GM18951 (cell line): ENCODE results near the gene EEPD1.
"Not testable (repeated sequence)": the region's sequence is repeated elsewhere in the genome, so short reads cannot be mapped to it uniquely, and the experiment has no call there.

Source experiments
- POLR2A ChIP-seq: IDR thresholded peaks from 4 replicates; pipeline ENCODE4 v1.6.1; 2011; ENCODE audit warnings: mild to moderate bottlenecking; ENCODE audit not compliant: insufficient read length, insufficient read depth; ENCODE audit errors: extremely low read depth
- in situ Hi-C: fragments of 300-500 bp; cut with MboI; formaldehyde crosslinking; loops from one replicate; pipeline ENCODE4 v1.12.0; 2022; ENCODE audit warnings: low sequenced_read_pairs, mixed read lengths, inconsistent platforms; ENCODE audit not compliant: unreplicated experiment

Gene EEPD1

DNA sequence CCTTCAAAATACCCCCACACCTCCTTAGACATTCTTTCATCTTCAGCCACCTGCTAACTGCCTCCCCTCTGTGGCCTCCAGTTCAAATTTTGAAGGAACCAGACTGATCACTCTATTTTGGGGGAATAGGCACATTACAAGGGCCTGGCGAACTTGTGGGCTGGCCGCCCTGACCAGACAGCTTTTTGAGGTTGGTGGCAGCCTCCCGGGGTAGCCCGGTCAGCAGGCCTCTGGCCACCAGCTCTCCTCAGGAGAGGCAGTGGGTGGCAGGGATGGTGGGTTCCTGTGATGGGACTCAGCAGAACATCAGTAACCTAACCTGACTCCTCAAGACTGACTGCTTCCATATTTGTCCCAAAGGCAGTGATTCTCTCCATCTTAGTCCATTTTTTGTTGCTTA, 17.4 kb upstream of the EEPD1 start:
- TF ChIP-seq POLR2A: no peak
- in situ Hi-C loops: no loop called here

DNA sequence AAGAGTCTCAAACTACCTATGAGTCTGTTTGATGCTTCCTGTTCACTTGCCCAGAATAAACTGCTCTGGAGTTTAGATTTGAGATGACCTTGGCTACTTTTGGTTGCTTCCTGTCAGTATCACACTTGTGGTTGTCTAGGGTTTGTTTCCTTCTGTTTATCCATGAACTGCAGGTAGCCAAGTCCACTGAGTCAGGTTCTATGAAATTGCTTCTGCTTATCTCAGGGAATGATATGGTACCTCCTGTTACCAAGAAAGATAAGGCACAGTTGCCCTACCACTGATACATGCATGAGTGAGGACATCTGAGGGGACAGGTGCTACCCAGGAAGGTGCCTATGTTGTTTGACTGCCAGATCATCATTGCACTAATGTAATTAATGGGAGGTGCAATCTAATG, 15.8 kb upstream of the EEPD1 start:
- no peak for TF ChIP-seq POLR2A
- in situ Hi-C loops: no loop called here

DNA sequence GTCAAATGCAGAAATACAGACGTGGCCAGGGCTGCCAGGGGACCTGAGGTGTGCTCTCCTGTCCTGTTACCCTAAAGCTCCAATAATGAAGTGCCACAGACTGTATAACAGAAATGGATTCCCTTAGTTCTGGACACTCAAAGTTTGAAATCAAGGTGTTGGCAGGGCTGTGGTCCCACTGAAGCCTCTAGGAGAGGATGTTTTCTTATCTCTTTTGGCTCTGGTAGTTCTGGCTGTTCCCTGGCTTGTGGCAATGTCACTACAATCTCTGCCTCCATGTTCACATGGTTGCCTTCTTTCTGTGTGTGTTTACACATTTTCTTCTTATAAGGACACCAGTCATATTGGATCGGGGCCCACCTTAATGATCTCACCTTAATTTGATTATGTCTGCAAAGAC, 15.3 kb upstream of the EEPD1 start:
- in situ Hi-C loops: no loop called here
- no peak for TF ChIP-seq POLR2A

DNA sequence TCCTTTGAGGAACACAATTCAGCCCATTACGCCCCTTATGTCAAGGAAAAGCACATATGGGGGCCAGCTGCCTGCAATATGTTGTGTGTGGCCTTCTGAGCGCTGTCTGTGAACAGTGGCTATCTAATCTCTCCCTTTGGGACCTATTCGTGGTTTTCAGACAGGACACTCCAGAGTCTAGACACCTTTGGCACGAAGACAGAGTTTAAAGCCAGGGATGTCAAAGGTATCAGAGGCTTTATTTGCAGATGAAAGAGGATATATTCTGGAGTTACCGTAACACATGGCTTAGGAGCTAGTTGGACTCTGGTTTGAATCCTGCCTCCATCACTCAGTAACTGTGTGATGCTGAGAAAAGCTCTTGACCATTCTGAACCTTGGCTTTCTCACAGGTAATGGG, 14.8 kb upstream of the EEPD1 start:
- no peak for TF ChIP-seq POLR2A
- in situ Hi-C loops: no loop called here

DNA sequence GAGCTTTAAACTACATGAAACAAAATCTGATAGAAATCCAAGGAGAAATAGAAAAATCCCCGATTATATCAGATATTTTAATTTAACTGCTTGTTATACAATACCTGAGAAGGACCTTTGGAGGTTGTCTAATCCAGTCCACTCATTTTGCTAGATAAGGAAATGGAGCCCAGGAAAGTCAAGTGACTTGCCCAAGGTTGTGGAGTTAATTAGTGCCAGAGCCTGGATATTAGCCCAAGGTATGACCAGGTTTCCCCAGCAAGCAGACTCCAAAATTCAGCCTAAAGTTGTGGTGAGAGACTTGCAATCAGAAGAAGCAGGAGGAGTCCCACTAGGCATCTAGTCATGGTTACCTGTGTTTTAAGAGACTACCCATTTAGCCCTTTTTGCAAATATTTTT, 11.7 kb upstream of the EEPD1 start:
- TF ChIP-seq POLR2A: no peak
- in situ Hi-C loops: no loop called here

DNA sequence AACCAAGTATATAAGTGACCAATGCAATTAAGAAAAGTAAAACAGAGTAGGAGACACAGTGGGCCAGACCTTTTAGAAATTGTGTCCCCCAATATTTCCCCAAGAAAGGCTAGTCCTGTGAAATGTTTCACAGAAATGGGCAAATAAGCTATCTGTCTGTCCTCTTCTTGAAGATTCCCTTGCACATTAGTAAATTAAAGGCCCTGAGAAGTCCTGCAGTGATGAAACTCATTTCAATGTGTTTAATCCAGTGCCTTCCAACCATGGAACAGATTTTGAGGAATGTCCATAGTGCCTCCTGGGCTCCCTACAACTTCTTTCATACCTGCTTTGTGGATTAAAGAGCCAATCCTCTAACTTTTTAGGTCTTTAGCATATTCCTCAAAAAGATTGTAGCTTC, 11.2 kb upstream of the EEPD1 start:
- TF ChIP-seq POLR2A: no peak
- in situ Hi-C loops: no loop called here

DNA sequence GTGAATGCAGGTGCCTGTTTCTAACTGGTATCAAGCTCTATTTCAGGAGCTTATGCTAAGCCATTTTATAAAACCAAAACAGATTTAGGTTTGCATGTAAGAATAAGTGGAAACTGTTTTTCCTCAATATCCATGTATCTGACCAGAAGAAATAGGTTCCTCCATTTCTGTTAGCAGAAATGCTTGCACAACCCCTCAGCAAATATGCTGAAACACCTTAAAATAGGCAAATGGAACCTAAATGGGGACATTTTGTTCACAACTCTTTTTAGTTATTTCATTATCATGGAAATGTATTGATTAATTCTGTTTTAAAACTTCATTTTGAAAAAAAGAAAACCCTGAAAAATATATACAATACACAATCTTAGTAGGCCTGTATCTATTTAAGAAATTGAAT, 8.9 kb upstream of the EEPD1 start:
- no peak for TF ChIP-seq POLR2A
- in situ Hi-C loops: no loop called here

DNA sequence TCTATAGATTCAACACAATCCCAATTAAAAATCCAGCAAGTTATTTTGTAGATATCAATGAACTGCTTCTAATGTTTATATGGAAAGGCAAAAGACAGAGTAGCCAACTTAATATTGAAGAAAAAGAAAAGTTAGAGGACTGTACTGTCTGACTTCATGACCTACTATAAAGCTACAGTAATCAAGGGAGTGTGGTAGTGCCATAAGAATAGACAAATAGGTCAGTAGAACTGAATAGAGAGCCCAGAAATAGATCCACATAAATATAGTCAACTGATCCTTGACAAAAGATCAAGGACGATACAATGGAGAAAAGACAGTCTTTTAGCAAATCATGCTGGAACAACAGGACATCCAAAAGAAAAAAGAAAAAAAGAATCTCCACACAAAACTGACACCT, 7.4 kb upstream of the EEPD1 start:
- in situ Hi-C loops: no loop called here
- TF ChIP-seq POLR2A: no peak

DNA sequence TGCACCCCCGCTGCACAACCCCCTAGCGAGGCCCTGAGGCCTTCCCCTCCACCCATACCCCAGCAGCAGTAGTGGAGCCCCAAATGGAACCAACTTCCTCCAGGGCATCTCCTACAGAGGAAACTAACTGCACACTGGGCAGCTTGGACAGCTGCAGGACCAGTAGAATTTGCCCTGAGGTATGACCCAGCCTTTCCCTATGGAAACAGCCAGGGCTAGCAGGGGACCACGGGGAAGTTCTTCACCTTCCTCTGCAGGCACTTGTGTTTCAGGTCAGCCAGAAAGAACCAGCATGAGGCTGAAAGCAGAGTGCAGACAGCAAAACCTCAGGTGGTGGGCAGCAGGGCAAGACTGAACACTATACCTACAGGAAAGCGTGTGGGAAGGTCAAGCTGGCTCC, 5.7 kb upstream of the EEPD1 start:
- TF ChIP-seq POLR2A: no peak
- in situ Hi-C loops: no loop called here

DNA sequence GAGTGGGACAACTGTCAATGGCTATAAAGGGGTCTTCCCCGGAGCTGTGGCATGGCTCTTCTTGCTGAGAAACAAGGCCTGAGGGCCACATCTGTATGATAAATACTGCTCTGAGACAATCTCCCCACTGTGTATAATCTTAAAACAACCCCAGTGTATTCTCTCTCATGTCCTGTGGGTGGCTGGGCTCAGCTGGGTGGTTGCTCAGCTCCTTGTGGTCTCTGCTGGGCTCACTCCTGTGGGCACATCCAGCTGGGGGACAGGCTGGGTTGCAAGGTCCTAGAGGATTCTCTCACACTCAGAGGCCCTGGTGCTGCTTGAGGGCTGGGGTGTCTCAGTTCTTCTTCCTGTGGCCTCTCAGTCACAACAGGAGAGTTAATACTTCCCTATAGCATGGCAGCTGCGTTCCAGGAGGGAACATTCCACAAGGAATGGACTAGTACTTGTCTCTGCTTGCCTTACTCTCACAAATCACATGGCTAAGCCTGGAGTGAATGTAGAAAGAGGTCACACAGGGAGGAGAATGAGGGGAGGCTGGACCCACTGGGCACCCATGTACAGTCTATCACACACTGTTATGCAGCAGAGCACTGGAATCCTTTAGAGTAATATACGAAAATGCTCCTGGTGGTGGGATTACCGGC, 4.5 kb upstream of the EEPD1 start:
- in situ Hi-C loops: no loop called here
- TF ChIP-seq POLR2A: no peak

DNA sequence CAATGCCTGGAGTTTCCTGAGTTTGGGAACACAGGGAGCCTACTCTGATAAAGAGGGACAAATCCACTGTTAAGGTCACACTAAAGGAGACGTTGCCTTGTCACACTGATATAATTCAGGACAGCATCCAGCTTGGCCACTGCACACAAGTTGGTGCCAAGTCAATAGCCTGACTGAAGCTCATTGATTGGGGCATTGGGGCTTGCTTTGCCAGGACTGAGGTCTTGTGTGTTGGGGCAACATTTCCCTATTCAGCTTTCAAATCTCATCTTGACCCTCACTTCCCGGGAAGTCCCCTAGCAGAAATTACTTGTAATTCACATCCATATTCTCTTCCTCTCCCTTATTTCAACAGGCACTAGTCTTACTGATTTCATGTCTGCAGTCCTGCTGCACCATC, 3.8 kb upstream of the EEPD1 start:
- in situ Hi-C loops: not testable (repeated sequence)

DNA sequence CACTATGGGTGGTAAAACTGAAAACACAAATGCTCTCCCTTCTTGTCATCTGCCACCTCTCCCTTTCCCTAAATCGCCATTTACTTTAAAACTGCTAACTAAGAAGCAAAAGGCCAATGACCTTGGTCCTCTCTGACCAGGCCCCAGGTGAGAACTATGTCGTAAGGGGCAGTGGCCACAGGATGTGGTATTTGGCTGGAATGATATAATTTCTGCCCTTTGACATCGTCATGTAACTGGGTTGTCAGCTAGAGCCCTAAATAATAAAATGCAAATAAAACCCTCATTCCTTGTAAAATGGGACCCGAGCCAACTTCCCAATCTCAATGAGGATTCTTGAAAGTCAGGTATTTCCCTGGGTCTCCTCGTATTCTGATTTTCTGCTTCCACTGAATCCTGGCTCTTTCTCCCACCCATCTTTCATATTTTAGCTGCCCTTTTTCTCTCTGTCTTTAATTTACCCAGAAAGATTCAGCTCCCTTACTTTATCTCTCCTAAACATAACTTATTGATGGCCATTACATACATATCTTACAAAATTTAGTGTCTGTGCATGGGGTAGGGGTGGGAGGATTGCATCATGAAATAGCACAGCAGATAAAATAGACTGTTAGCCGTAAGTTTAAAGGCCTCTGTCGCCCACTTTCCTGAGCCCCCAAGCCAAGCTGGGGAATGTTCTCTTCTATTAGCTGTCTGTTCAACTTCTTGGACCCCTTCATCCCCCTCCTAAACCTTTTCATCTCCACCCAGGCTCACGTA, 3.2 kb upstream of the EEPD1 start:
- no peak for TF ChIP-seq POLR2A
- in situ Hi-C loops: no loop called here

DNA sequence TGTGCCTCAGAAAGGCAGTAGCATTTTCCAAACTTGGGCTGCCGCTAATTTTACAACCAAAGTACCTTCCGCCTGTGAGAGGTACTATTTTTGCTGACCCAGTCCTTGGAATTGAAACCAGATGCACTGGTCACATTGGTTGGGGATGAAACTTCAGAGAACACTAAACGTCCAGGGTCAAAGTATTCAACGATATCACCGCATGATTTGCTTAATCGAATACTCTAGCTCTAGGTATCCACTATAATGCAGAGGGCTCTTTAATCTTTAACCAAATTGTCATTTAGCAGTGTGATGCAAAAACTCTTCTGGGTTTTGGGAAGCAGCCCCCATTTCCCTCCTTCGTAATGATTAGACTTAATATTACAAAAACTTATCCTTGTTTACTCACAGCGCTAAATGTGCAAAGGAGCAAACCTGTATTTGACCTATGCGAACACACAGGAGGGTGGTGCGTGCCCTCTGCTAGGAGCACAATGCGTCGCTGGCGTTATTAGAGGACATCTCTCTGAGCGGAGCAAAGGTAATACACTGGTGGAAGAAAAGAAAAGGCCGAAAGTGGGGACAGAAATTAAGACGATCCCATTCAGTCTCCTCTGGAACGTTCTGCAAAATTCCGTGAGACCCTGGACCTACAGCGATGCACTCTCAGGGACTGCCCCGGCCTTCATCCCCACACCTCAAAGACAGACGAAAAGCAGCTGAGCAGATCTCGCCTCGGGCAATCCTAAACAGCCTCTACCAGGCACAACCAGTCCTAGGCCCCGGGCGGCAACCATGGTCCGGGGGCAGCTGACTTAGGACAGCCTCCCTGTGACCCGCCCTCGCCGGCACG, 916 bp upstream of the EEPD1 start:
- no peak for TF ChIP-seq POLR2A
- in situ Hi-C loops: no loop called here
